Activated T-cell treated with anti-CD3 and anti-CD28 coated beads, Interleukin-2, amount 50 U/mL, for 4 hours (primary cell): ENCODE measurements around the gene SOHLH1. TPM values are rescaled to one million over a fixed set of nuclear protein-coding genes. Genes with fewer than 3 reads are reported as not detected.

Experiments used
- ATAC-seq, 2 donors: fragments of 200-7000 bp; cut with Tn5 transposase; one replicate each; pipeline ENCODE4 v1.10.0; 2021
- DNase-seq: peaks from one replicate; pipeline ENCODE4 v3.0.0-alpha.2; 2020
- H3K27me3 Mint-ChIP-seq: one replicate; pipeline ENCODE4 v1.8.0; 2021; ENCODE audit warnings: low read depth, mixed read lengths
- H3K36me3 Mint-ChIP-seq: one replicate; pipeline ENCODE4 v1.8.0; 2022; ENCODE audit warnings: mixed read lengths; ENCODE audit not compliant: insufficient read depth
- H3K4me1 Mint-ChIP-seq: one replicate; pipeline ENCODE4 v1.8.0; 2021; ENCODE audit warnings: low read depth, mixed read lengths
- H3K4me3 Mint-ChIP-seq: one replicate; pipeline ENCODE4 v1.8.0; 2021; ENCODE audit warnings: mild to moderate bottlenecking, moderate library complexity, mixed read lengths
- H3K9me3 Mint-ChIP-seq: one replicate; pipeline ENCODE4 v1.8.0; 2021; ENCODE audit warnings: mixed read lengths
- total RNA-seq, 3 donors: library from RNA; stranded (reverse); gene quantifications; one replicate each; pipeline ENCODE4 v1.2.1, GENCODE V29; 2021

Gene SOHLH1
- total RNA-seq, 3 donors from 2014 or later = not detected

GRCh38 chr9:135717410-135717809, 18.1 kb upstream of the SOHLH1 start:
- Mint-ChIP-seq H3K27me3 (peaks cover 45% of the 10 kb centered on the region), H3K4me1 (no peaks in the 10 kb centered on the region), H3K36me3 (no peaks in the 10 kb centered on the region), H3K9me3 (no peaks in the 10 kb centered on the region), H3K4me3 (no peak overlapping the region)
- ATAC-seq = no peak
- no peak for DNase-seq

GRCh38 chr9:135716045-135716444, 16.8 kb upstream of the SOHLH1 start:
- no peak for DNase-seq
- H3K36me3 Mint-ChIP-seq = no peaks in the 10 kb centered on the region
- no peaks in the 10 kb centered on the region for H3K9me3 Mint-ChIP-seq
- no peaks in the 10 kb centered on the region for H3K4me1 Mint-ChIP-seq
- ATAC-seq = no peak
- no peak overlapping the region for H3K4me3 Mint-ChIP-seq
- peaks cover 50% of the 10 kb centered on the region for H3K27me3 Mint-ChIP-seq

GRCh38 chr9:135715056-135715595, 15.8 kb upstream of the SOHLH1 start:
- Mint-ChIP-seq H3K27me3 (peaks cover 50% of the 10 kb centered on the region), H3K36me3 (no peaks in the 10 kb centered on the region), H3K4me1 (no peaks in the 10 kb centered on the region), H3K9me3 (no peaks in the 10 kb centered on the region), H3K4me3 (no peak overlapping the region)
- no peak for ATAC-seq
- no peak for DNase-seq

GRCh38 chr9:135714242-135715055, 15.2 kb upstream of the SOHLH1 start:
- H3K36me3 Mint-ChIP-seq = no peaks in the 10 kb centered on the region
- DNase-seq (no peak), ATAC-seq (no peak)
- H3K27me3 Mint-ChIP-seq = peaks cover 50% of the 10 kb centered on the region
- H3K9me3 Mint-ChIP-seq = no peaks in the 10 kb centered on the region
- no peak overlapping the region for H3K4me3 Mint-ChIP-seq
- no peaks in the 10 kb centered on the region for H3K4me1 Mint-ChIP-seq

GRCh38 chr9:135712613-135713295, 13.5 kb upstream of the SOHLH1 start:
- Mint-ChIP-seq H3K4me1 (no peaks in the 10 kb centered on the region), H3K4me3 (no peak overlapping the region), H3K27me3 (peaks cover 38% of the 10 kb centered on the region), H3K9me3 (no peaks in the 10 kb centered on the region), H3K36me3 (no peaks in the 10 kb centered on the region)
- DNase-seq = no peak
- no peak for ATAC-seq

GRCh38 chr9:135711881-135712280, 12.6 kb upstream of the SOHLH1 start:
- Mint-ChIP-seq H3K4me1 (no peaks in the 10 kb centered on the region), H3K9me3 (no peaks in the 10 kb centered on the region), H3K27me3 (peaks cover 35% of the 10 kb centered on the region), H3K4me3 (no peak overlapping the region), H3K36me3 (no peaks in the 10 kb centered on the region)
- ATAC-seq (no peak), DNase-seq (no peak)

GRCh38 chr9:135711391-135711790, 12.1 kb upstream of the SOHLH1 start:
- H3K36me3 Mint-ChIP-seq = no peaks in the 10 kb centered on the region
- ATAC-seq = no peak
- H3K9me3 Mint-ChIP-seq = no peaks in the 10 kb centered on the region
- no peak overlapping the region for H3K4me3 Mint-ChIP-seq
- DNase-seq = no peak
- H3K27me3 Mint-ChIP-seq = peaks cover 30% of the 10 kb centered on the region
- H3K4me1 Mint-ChIP-seq = no peaks in the 10 kb centered on the region

- Mint-ChIP-seq H3K4me3 (no peak overlapping the region), H3K27me3 (peaks cover 18% of the 10 kb centered on the region), H3K36me3 (no peaks in the 10 kb centered on the region), H3K4me1 (no peaks in the 10 kb centered on the region), H3K9me3 (no peaks in the 10 kb centered on the region)
- DNase-seq (no peak), ATAC-seq (no peak)
Measured at GRCh38 chr9:135708164-135708563, 8.9 kb upstream of the SOHLH1 start.

GRCh38 chr9:135707252-135708138, 8.2 kb upstream of the SOHLH1 start:
- Mint-ChIP-seq H3K9me3 (no peaks in the 10 kb centered on the region), H3K36me3 (no peaks in the 10 kb centered on the region), H3K4me1 (no peaks in the 10 kb centered on the region), H3K4me3 (no peak overlapping the region), H3K27me3 (peaks cover 13% of the 10 kb centered on the region)
- DNase-seq (no peak), ATAC-seq (no peak)

- DNase-seq = no peak
- H3K27me3 Mint-ChIP-seq = peaks cover 8% of the 10 kb centered on the region
- H3K4me3 Mint-ChIP-seq = no peak overlapping the region
- no peak for ATAC-seq
- H3K36me3 Mint-ChIP-seq = no peaks in the 10 kb centered on the region
- no peaks in the 10 kb centered on the region for H3K9me3 Mint-ChIP-seq
- H3K4me1 Mint-ChIP-seq = no peaks in the 10 kb centered on the region
Measured at GRCh38 chr9:135706288-135706687, 7.0 kb upstream of the SOHLH1 start.

- Mint-ChIP-seq H3K36me3 (no peaks in the 10 kb centered on the region), H3K27me3 (peaks cover 8% of the 10 kb centered on the region), H3K4me3 (no peak overlapping the region), H3K4me1 (no peaks in the 10 kb centered on the region), H3K9me3 (no peaks in the 10 kb centered on the region)
- ATAC-seq = no peak
- DNase-seq = no peak
Measured at GRCh38 chr9:135705376-135705775, 6.1 kb upstream of the SOHLH1 start.

GRCh38 chr9:135704483-135704882, 5.2 kb upstream of the SOHLH1 start:
- ATAC-seq (no peak), DNase-seq (no peak)
- no peaks in the 10 kb centered on the region for H3K4me1 Mint-ChIP-seq
- H3K4me3 Mint-ChIP-seq = no peak overlapping the region
- H3K36me3 Mint-ChIP-seq = no peaks in the 10 kb centered on the region
- H3K27me3 Mint-ChIP-seq = peaks cover 8% of the 10 kb centered on the region
- H3K9me3 Mint-ChIP-seq = no peaks in the 10 kb centered on the region

GRCh38 chr9:135703726-135704125, 4.4 kb upstream of the SOHLH1 start:
- peaks cover 8% of the 10 kb centered on the region for H3K27me3 Mint-ChIP-seq
- no peaks in the 10 kb centered on the region for H3K36me3 Mint-ChIP-seq
- H3K9me3 Mint-ChIP-seq = no peaks in the 10 kb centered on the region
- H3K4me3 Mint-ChIP-seq = no peak overlapping the region
- H3K4me1 Mint-ChIP-seq = no peaks in the 10 kb centered on the region
- DNase-seq (no peak), ATAC-seq (no peak)
